ENCODE data around the gene SRCAP.

SRCAP gene

GRCh38 chr16:30698816-30699614 lies at the start of gene SRCAP:
Gene SRCAP (plus strand): TSS chr16:30699171. CDS start chr16:30700825, 1,654 bp downstream.
- peak; percentile 95 for DNase-seq

GRCh38 chr16:30649725-30650368 lies 49.1 kb upstream of the SRCAP start:
- DNase-seq = peak; percentile 79

DNA sequence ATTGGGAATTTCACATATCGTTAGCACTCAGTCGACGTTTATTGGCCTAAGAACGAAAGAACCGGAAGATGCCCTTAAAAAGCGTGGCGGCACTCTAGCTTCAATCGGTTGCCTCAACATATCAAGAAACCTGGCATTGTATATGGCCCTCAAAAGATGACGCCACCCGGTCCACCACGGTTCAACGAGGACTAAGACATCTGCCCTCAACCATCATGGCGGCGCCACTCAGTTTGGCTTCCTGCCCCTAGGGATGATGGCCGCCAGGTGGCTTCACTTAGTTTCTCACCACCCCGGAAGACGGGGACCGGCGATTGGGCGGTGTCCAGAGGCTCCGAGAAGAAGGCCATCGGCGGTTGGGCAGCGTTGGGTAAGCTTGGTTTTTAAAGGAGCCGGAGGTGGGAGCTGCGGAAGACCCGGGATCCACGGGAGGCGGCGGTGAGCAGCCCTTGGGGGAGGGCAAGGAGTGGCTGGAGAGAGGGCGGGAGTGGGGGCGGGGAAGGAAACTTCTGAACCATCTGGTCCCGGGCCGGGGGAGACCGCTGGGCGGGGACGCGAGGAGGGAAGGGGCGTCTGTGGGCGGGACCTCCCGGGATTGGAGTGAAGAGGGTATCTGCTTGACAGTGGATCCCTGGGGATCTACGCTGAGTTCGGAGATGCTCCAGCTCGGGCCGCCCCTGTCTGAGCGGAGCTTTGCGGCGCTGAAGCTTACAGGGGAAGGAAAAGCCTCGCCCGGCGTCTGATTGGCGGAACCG lies 48.4 kb upstream of the SRCAP start, which contains the start of gene PRR14:
TSS of gene PRR14 (plus strand) at position 592 of the 755 bp plus-strand sequence. CDS start 686 bp downstream, outside the sequence.
- DNase-seq = peak; percentile 97

DNA sequence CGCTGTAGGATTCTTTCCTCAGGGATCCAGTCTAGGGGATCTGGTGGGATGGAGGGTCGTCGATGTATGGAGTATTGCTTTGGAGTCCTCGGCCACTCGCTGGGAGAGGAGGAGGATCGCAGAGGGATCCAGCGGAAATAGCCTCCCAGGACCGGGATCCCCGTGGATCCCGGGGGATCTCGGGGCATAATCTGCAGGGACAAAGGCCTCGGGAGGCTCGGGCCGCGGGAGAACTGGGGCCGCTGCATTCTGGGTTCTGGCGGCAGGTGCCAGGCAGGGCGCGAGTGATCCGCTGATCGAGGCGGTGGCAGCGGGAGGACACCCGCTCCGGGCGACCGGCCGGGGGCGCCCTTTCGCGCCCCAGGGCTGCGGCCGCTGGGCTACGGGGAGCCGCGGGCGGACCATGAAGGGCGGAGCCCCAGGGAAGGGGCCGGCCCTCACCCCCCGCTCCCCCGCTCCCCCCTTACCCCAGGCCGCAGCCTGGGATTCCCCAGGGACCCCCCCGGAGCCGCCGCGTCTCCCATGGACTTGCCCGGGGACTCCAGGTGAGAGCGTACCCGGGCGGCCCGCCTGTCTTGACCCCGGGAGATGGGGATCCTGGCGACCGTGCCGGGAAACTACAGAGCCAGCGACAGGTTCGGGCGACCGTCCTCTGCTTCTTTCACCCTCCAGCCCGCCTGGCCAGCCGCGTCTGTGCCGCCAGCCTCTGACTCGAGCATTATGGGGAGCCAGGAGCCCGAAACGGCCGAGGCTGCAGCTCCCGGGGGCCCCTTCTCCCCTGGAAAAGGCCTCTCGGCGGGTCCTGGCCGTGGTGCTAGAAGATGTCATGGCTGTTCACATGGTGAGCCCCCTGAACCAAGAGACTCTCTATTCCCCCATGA lies 47.6 kb upstream of the SRCAP start:
- peak; percentile 90 for DNase-seq

DNA sequence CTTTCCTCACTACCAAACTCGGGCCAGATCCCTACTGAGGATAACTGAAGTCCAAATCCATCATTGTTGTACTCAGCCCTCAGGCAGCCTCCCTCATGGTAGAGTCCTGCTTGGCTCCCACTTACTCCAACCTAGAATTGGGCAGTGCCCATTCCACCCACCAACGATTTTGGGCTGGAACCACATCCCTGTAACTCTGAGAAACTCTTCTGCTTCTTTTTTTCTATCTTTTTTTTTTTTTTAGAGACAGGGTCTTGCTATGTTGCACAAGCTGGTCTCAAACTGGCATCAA lies 47.0 kb upstream of the SRCAP start:
- DNase-seq = no peak

GRCh38 chr16:30652718-30653117 lies 46.3 kb upstream of the SRCAP start:
- no peak for DNase-seq

DNA sequence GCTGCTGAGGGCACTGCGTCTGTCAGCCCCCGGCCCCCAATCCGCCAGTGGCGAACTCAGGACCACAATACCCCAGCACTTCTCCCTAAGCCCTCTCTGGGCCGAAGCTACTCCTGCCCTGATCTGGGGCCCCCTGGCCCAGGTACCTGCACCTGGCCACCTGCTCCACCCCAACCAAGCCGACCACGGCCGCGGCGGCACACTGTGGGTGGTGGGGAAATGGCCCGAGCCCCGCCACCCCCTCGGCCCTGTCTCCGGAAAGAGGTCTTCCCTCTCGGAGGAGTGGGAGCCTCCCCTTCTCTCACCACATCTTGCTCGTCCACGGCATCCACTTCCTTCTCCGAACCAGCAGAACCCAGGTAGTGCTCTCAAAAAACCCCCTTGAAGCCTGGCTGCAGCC lies 44.1 kb upstream of the SRCAP start:
- DNase-seq = no peak

DNA sequence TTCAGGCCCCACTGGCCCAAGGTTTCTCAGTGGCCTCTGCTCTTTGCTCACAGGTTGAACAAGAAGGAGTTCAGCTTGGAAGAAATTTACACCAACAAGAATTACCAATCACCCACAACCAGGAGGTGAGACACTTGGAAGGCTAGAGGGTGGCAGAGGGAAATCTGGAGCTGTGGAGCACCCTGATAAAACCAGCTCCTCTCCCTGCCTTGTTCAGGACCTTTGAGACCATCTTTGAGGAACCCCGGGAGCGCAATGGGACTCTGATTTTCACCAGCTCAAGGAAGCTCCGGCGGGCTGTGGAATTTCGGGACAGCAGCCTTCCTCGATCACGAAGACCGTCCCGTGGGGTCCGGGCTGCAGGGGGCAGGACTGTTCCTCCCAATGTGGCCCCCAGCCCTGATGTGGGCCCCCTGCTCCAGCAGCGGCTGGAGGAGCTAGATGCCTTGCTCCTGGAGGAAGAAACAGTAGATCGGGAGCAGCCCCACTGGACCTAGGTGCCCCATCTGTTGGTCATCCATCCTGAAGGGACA lies 43.1 kb upstream of the SRCAP start:
- DNase-seq = no peak

- DNase-seq = no peak
Observed at GRCh38 chr16:30656388-30656787, 42.6 kb upstream of the SRCAP start.

DNA sequence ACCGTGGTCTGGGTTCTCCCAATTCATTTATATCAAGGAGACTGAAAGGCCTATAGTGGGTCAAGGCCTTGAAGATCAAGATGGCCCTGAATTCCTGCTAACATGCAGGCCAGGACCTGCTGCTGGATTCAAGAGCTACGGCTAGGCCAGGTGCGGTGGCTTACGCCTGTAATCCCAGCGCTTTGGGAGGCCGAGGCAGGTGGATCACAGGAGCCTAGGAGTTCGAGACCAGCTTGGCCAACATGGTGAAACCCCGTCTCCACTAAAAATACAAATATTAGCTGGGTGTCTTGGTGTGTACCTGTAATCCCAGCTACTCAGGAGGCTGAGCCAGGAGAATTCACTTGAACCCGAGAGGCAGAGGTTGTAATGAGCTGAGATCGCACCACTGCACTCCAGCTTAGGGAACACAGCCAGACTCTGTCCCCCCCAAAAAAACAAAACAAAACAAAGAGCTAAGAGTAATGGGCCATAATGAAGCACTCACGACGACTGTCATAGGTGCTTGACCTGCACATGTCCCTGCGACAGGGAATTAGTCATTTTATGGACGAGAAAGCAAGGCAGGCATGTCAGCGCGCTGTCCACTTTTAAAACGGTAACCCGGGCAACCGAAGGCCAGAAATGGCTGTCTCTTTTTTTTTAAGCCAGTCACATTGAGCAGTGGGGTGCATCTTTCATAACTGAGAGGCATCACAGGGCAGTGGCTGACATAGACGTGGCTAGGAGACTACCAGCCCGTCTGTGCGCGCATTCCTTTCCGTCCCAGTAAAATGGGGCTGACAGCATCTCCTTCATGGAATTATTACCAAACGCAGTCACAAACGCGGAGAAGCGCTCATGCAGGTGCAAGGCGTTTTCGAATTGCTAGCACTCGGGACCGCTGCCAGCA lies 41.8 kb upstream of the SRCAP start:
- DNase-seq = no peak

DNA sequence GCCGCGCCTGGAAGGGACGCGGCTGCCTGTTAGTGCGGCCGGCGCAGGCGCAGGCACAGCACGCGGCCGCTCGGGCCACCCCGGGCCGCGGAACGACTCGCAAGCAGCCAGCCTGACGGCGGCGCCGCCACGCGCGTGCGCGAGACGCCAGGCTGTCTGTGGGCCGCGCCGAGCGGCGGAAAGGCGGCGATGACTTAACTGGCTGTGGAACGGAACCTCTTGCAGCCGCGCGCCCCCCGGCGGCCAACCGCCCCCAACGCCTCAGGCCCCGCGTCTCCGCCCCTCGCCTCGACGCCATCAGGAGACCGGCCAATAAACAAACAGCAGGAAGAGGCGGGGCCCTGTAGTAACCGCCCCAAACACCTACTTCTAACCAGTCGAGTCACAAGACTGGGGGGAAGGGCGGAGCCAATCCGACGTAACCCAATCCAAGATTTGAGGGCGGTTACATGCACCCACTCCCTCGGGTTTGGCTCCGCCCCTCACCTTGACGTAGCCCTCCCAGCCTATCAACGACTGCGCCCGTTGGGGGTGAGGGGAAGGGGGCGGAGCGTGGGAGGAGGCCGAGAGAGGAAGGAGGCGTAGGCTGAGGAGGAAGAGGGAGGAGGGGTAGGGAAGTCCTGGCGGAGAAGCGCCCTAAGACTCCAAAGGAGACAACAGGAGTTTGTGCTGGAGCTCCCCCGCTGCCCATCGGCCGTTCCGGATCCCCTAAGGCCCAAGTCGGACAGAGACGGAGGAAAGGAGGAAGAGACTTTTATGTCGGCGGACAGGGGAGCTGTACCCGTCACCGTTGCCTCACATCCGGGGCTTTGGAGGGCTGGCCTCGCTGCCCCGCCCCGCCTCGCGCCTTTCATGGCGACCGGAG lies 40.9 kb upstream of the SRCAP start, which contains the start of gene FBRS:
TSS of gene FBRS (plus strand) at position 566 of the 865 bp plus-strand sequence. CDS start 1,088 bp downstream, outside the sequence.
- DNase-seq = peak; percentile 99

DNA sequence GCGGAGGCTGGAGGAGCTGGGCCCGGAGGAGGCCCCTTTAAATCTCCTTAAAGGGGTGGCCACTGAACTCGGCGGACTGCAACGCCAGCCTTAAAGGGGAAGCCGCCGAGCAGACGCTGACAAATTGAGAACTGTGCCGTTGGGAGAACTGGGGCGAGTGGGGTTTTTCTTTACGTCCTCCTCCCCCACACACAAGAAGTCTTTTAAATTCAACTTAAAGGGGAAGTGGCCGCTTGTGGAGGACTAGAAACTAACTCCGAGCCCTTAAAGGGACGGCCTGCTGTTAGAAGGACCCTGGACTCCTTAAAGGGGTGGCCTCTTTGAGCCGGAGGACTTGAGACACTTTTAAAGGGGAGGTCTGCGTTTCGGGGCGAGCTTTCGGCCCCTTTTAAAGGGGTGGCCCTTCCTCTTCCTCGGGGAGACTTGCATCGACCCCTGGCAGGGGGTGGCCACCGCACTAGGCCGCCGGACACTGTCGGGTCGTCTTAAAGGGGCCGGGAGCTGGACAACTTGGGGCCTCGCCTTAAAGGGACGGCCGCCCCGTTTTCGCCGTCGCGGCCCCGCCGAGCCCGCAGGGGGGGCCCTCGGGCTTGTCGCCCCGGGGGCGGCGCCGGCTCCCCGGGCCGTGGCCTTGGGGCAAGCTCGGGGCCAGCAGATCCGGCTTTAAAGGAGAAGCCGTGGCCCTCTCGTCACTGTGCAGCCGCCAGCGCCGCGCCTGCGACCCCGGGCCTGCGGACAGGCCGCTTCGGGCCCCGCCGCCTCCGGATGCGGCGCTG lies 40.1 kb upstream of the SRCAP start:
- DNase-seq = no peak

DNA sequence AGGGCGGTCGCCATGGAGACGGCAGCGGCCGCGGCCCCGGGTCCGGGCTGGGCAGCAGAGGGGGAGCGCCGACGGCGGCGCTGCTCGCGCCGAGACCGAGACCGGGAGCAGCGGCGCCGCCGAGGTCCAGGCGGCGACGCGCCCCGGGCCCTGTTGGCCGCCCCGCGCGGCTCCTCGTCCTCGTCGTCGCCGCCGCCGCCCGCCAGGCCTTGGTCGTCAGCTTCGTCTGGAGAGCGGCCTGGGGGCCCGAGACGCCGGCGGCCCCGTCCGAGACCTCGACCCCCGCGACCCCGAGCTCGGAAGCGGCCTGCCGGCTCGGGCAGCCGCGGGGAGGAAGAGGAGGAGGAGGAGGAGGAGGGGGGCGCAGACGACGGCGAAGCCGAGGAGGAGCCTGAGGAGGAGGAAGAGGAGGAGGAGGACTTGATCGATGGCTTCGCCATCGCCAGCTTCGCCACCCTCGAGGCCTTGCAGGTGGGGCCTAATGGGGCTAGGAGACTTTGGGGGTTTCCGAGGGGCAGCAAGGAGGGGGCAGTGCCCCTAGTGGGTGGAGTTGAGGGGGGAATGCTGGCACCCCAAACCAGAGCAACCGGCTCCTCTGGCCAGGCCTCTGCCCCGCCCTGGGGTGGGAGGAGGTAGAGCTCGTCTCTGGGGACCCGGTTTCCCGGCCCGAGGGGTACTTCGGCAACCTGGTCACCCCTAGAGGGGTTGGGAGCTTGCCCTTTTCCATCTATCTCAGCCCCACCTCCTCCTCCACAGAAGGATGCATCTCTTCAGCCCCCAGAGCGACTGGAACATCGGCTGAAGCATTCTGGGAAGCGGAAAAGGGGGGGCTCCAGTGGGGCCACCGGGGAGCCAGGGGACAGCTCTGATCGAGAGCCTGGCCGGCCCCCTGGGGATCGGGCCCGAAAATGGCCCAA lies 39.2 kb upstream of the SRCAP start:
- peak; percentile 78 for DNase-seq

- DNase-seq = peak; percentile 75
Observed at GRCh38 chr16:30660424-30661261, 38.3 kb upstream of the SRCAP start.

- DNase-seq = no peak
Observed at GRCh38 chr16:30662449-30662848, 36.5 kb upstream of the SRCAP start.

GRCh38 chr16:30663038-30663437 lies 35.9 kb upstream of the SRCAP start:
- no peak for DNase-seq

DNA sequence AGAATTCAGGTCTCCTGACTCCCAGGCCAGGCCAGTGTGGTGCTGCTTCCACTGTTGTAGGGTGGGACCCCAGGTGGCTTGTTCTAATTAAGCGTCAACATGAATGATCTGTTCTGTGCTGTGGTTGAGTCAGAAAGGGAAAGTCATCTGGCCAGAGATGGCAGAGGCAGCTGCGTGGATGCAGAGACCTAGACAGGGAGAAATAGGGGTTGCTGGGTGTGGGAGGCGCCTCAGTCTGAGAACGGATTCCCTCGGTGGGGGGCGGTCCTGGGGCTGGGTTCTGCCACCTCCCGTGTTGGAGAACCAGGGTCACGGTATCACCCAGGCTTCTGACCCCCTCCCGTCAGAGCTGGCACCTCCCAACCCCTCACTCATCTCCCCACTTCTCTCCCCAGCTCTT lies 35.2 kb upstream of the SRCAP start:
- DNase-seq = no peak

Data from activated CD8-positive, alpha-beta memory T cell treated with anti-CD3 and anti-CD28 coated beads, Interleukin-2, amount 50 U/mL, for 48 hours (primary cell).